Endodermal cell (in vitro differentiated cells): ENCODE data around the gene CFAP77. TPM values are rescaled to one million over a fixed set of nuclear protein-coding genes. Genes with fewer than 3 reads are reported as not detected.
"Not testable (repeated sequence)": the region's sequence is repeated elsewhere in the genome, so short reads cannot be mapped to it uniquely, and the experiment has no call there.

ENCODE experiments used
- DNase-seq: peaks from one replicate; pipeline ENCODE4 v3.0.0-alpha.2; 2017
- H3K27ac ChIP-seq: 2 replicates; pipeline ENCODE4 v1.5.1; 2013; ENCODE audit warnings: mild to moderate bottlenecking, low read depth, low read length, moderate library complexity
- H3K27me3 ChIP-seq: 2 replicates; pipeline ENCODE4 v1.6.1; 2013; ENCODE audit warnings: mild to moderate bottlenecking, low read length, moderate library complexity; ENCODE audit not compliant: insufficient read depth, control insufficient read depth, poor library complexity, severe bottlenecking
- H3K36me3 ChIP-seq: 2 replicates; pipeline ENCODE4 v1.7.0; 2013; ENCODE audit warnings: mild to moderate bottlenecking, low read length, moderate library complexity; ENCODE audit not compliant: control insufficient read depth, insufficient read depth
- H3K4me1 ChIP-seq: one replicate; pipeline ENCODE4 v1.7.0; 2013; ENCODE audit warnings: low read length; ENCODE audit not compliant: control insufficient read depth, insufficient read depth
- H3K4me3 ChIP-seq: 2 replicates; pipeline ENCODE4 v1.5.1; 2013; ENCODE audit warnings: mild to moderate bottlenecking, low read length, moderate library complexity
- H3K9ac ChIP-seq: 2 replicates; pipeline ENCODE4 v1.6.1; 2013; ENCODE audit warnings: mild to moderate bottlenecking, low read length, moderate library complexity; ENCODE audit not compliant: poor library complexity, severe bottlenecking; ENCODE audit errors: extremely low read depth
- H3K9me3 ChIP-seq: 2 replicates; pipeline ENCODE4 v1.6.1; 2013; ENCODE audit warnings: mild to moderate bottlenecking, low read length, moderate library complexity; ENCODE audit not compliant: control insufficient read depth
- H3K27ac Mint-ChIP-seq: 2 replicates; pipeline ENCODE4 v1.8.0; 2020; ENCODE audit warnings: mixed read lengths
- H3K27me3 Mint-ChIP-seq: 2 replicates; pipeline ENCODE4 v1.8.0; 2021; ENCODE audit warnings: mild to moderate bottlenecking, mixed read lengths; ENCODE audit not compliant: insufficient read depth
- H3K36me3 Mint-ChIP-seq: 2 replicates; pipeline ENCODE4 v1.8.0; 2020; ENCODE audit warnings: low read depth, mixed read lengths
- H3K4me1 Mint-ChIP-seq: 2 replicates; pipeline ENCODE4 v1.8.0; 2020; ENCODE audit warnings: mixed read lengths
- H3K4me3 Mint-ChIP-seq: 2 replicates; pipeline ENCODE4 v1.8.0; 2020; ENCODE audit warnings: mild to moderate bottlenecking, moderate library complexity, mixed read lengths
- H3K9me3 Mint-ChIP-seq: 2 replicates; pipeline ENCODE4 v1.8.0; 2020; ENCODE audit warnings: mild to moderate bottlenecking, mixed read lengths
- CTCF ChIP-seq: fragments of 200-600 bp; sonication (generic); conservative IDR thresholded peaks from 2 replicates; pipeline ENCODE4 v1.5.0; 2021; ENCODE audit warnings: antibody characterized with exemption, mild to moderate bottlenecking
- WGBS, 2 experiments: methylation state at CpG; one replicate each; pipeline versions ENCODE4 v1.1.5 to v1.1.7; 2013; ENCODE audit warnings: missing lambda C conversion rate in 2 of 2, mixed read lengths in 1 of 2; ENCODE audit not compliant: insufficient coverage in 1 of 2, insufficient read length in 1 of 2; 5-methylcytosine and 5-hydroxymethylcytosine counted together
- total RNA-seq, 2 donors: library from RNA; stranded (reverse); fragmentation: NEBNext Ultra II Directional in 1 of 2; extraction: Animal tissue kit (Norgen Biotek cat#: 25700) in 1 of 2; gene quantifications; 2 replicates in 1 of 2; 3 replicates in 1 of 2; pipeline ENCODE4 v1.2.1, GENCODE V29; 2021

Gene CFAP77
- total RNA-seq, 2 donors from 2014 or later: 1.7 to 2.2 TPM

GRCh38 chr9:132560616-132561202 lies 150.7 kb downstream of the CFAP77 start:
- no peak for DNase-seq
- Mint-ChIP-seq H3K27me3 (peaks cover 4% of the 10 kb centered on the region), H3K4me3 (no peak overlapping the region), H3K36me3 (peaks cover 7% of the 10 kb centered on the region), H3K27ac (no peak overlapping the region), H3K4me1 (peaks cover 9% of the 10 kb centered on the region), H3K9me3 (peaks cover 16% of the 10 kb centered on the region)
- H3K36me3 ChIP-seq: no peaks in the 10 kb centered on the region
- H3K4me3 ChIP-seq: no peak overlapping the region
- peaks cover 8% of the 10 kb centered on the region for H3K9me3 ChIP-seq
- no peak overlapping the region for H3K27ac ChIP-seq
- H3K9ac ChIP-seq: no peak overlapping the region
- WGBS, 2 experiments: 67 to 83% methylated on average over 14 of the region's 14 CpGs
- H3K27me3 ChIP-seq: no peaks in the 10 kb centered on the region
- TF ChIP-seq CTCF: no peak
- H3K4me1 ChIP-seq: no peaks in the 10 kb centered on the region

- no peak overlapping the region for H3K9ac ChIP-seq
- peaks cover 4% of the 10 kb centered on the region for H3K27me3 Mint-ChIP-seq
- H3K27me3 ChIP-seq: no peaks in the 10 kb centered on the region
- H3K9me3 Mint-ChIP-seq: peaks cover 16% of the 10 kb centered on the region
- H3K27ac ChIP-seq: no peak overlapping the region
- no peaks in the 10 kb centered on the region for H3K36me3 ChIP-seq
- DNase-seq: no peak
- H3K27ac Mint-ChIP-seq: no peak overlapping the region
- no peaks in the 10 kb centered on the region for H3K4me1 ChIP-seq
- H3K4me3 Mint-ChIP-seq: no peak overlapping the region
- H3K9me3 ChIP-seq: peaks cover 8% of the 10 kb centered on the region
- H3K4me1 Mint-ChIP-seq: no peaks in the 10 kb centered on the region
- H3K4me3 ChIP-seq: no peak overlapping the region
- WGBS, 2 experiments: 91 to 92% methylated on average over 4 of the region's 4 CpGs
- peaks cover 7% of the 10 kb centered on the region for H3K36me3 Mint-ChIP-seq
- TF ChIP-seq CTCF: no peak
Measured at GRCh38 chr9:132562306-132562573, 152.2 kb downstream of the CFAP77 start.

- Mint-ChIP-seq H3K36me3 (peaks cover 2% of the 10 kb centered on the region), H3K9me3 (peaks cover 7% of the 10 kb centered on the region), H3K27ac (no peak overlapping the region), H3K4me3 (no peak overlapping the region), H3K27me3 (peaks cover 4% of the 10 kb centered on the region), H3K4me1 (no peaks in the 10 kb centered on the region)
- Histone ChIP-seq H3K4me3 (no peak overlapping the region), H3K27ac (no peak overlapping the region), H3K9me3 (peaks cover 4% of the 10 kb centered on the region), H3K9ac (no peak overlapping the region), H3K4me1 (no peaks in the 10 kb centered on the region), H3K27me3 (no peaks in the 10 kb centered on the region), H3K36me3 (no peaks in the 10 kb centered on the region)
- TF ChIP-seq CTCF: no peak
- no peak for DNase-seq
- WGBS, 2 experiments: 77 to 88% methylated on average over 6 of the region's 6 CpGs
Measured at GRCh38 chr9:132564526-132564925, 154.5 kb downstream of the CFAP77 start.

- WGBS, 2 experiments: 93% methylated on average over 2 of the region's 2 CpGs; no CpG with 5 or more reads in 1 of the 2 experiments
- H3K27ac ChIP-seq, H3K4me3 ChIP-seq, DNase-seq, H3K4me1 ChIP-seq, H3K4me3 Mint-ChIP-seq, H3K36me3 ChIP-seq, H3K9me3 Mint-ChIP-seq, H3K27ac Mint-ChIP-seq, H3K27me3 Mint-ChIP-seq, H3K27me3 ChIP-seq, H3K9me3 ChIP-seq, H3K4me1 Mint-ChIP-seq, H3K9ac ChIP-seq, H3K36me3 Mint-ChIP-seq: not testable (repeated sequence)
Measured at GRCh38 chr9:132568787-132569186, 158.8 kb downstream of the CFAP77 start.
